ENCODE data around the gene COMMD10.

- TF ChIP-seq POLR2A (IDR thresholded peaks at IDR 0.05; ENCODE audit: extremely low read depth, insufficient read length) = no peak
- TF ChIP-seq CTCF (IDR thresholded peaks at IDR 0.05; ENCODE audit: low read depth, low read length) = no peak
These were observed 131.4 kb downstream of the COMMD10 start for GRCh38 chr5:116216246-116216645.
